PC-3 (cell line): ENCODE results near the gene TEAD4. TPM values are rescaled to one million over a fixed set of nuclear protein-coding genes. Genes with fewer than 3 reads are reported as not detected.

ENCODE experiments used
- ATAC-seq: fragments of 200-7000 bp; cut with Tn5 transposase; 2 replicates; pipeline ENCODE4 v1.9.1; 2020; ENCODE audit warnings: mild to moderate bottlenecking, moderate library complexity
- BruUV-seq: library from RNA; stranded (reverse); fragments of 400-500 nt; replicated peaks from 2 replicates; lab custom pipeline; 2021; lab: Mats Ljungman, UMichigan
- CTCF ChIA-PET: fragments of 300-600 bp; sonication (Branson Sonifier 250); formaldehyde crosslinking; loops from one replicate; lab custom pipeline; 2022; ENCODE audit warnings: antibody characterized with exemption; lab: Charles Lee
- POLR2A ChIA-PET: fragments of 300-600 bp; sonication (Branson Sonifier 250); formaldehyde crosslinking; loops from one replicate; lab custom pipeline; 2022; ENCODE audit warnings: antibody characterized with exemption; ENCODE audit not compliant: unreplicated experiment; lab: Charles Lee
- DNase-seq: peaks from one replicate; pipeline ENCODE4 v3.0.0-alpha.2; 2015
- H2AFZ ChIP-seq: fragments of 300-600 bp; sonication (generic); 2 replicates; pipeline ENCODE4 v1.6.0; 2016; ENCODE audit warnings: antibody characterized with exemption, low read length
- H3F3A ChIP-seq: fragments of 300-600 bp; sonication (generic); one replicate; pipeline ENCODE4 v1.6.0; 2017; ENCODE audit warnings: antibody characterized with exemption, low read length, control low read depth, mild to moderate bottlenecking; ENCODE audit not compliant: unreplicated experiment
- H3K27ac ChIP-seq: fragments of 300-600 bp; sonication (generic); 2 replicates; pipeline ENCODE4 v1.5.1; 2016; ENCODE audit warnings: mild to moderate bottlenecking, low read length
- H3K27me3 ChIP-seq: fragments of 300-600 bp; sonication (generic); 2 replicates; pipeline ENCODE4 v1.6.1; 2016; ENCODE audit warnings: low read length, mixed read lengths
- H3K36me3 ChIP-seq: fragments of 300-600 bp; sonication (generic); 2 replicates; pipeline ENCODE4 v1.6.1; 2016; ENCODE audit warnings: low read depth, mixed run types, low read length, mixed read lengths
- H3K4me1 ChIP-seq: fragments of 300-600 bp; sonication (generic); 2 replicates; pipeline ENCODE4 v1.5.1; 2016; ENCODE audit warnings: low read length; ENCODE audit not compliant: insufficient read depth
- H3K4me2 ChIP-seq: fragments of 300-600 bp; sonication (generic); 2 replicates; pipeline ENCODE4 v1.6.0; 2016; ENCODE audit warnings: low read length
- H3K4me3 ChIP-seq: fragments of 300-600 bp; sonication (generic); 2 replicates; pipeline ENCODE4 v1.5.1; 2016; ENCODE audit warnings: mild to moderate bottlenecking, low read length, mixed read lengths
- H3K79me2 ChIP-seq: fragments of 300-600 bp; sonication (generic); 2 replicates; pipeline ENCODE4 v1.6.1; 2017; ENCODE audit warnings: low read length, mixed read lengths
- H3K9ac ChIP-seq: fragments of 300-600 bp; sonication (generic); 2 replicates; pipeline ENCODE4 v1.6.0; 2016; ENCODE audit warnings: mild to moderate bottlenecking, low read length
- H3K9me2 ChIP-seq: fragments of 300-600 bp; sonication (generic); replicated peaks from 2 replicates; pipeline ENCODE4 v1.6.1; 2016; ENCODE audit warnings: mixed run types, low read length, mixed read lengths
- H3K9me3 ChIP-seq: fragments of 300-600 bp; sonication (generic); 2 replicates; pipeline ENCODE4 v1.6.1; 2016; ENCODE audit warnings: low read length, mixed read lengths
- H4K20me1 ChIP-seq: fragments of 300-600 bp; sonication (generic); 2 replicates; pipeline ENCODE4 v1.6.1; 2016; ENCODE audit warnings: low read length, mixed read lengths
- EZH2 ChIP-seq: fragments of 300-600 bp; sonication (generic); IDR thresholded peaks from one replicate; pipeline ENCODE4 v1.6.1; 2017; ENCODE audit warnings: antibody characterized with exemption, mild to moderate bottlenecking, low read length; ENCODE audit not compliant: unreplicated experiment
- EZH2phosphoT487 ChIP-seq: fragments of 300-600 bp; sonication (generic); IDR thresholded peaks from 2 replicates; pipeline ENCODE4 v1.6.1; 2018; ENCODE audit warnings: mild to moderate bottlenecking, antibody characterized with exemption, low read length, borderline replicate concordance
- intact Hi-C: fragments of 100-400 bp; cut with micrococcal nuclease; formaldehyde crosslinking; loops from 2 replicates; pipeline ENCODE4 v1.9.0; 2023
- total RNA-seq: library from RNA; depleted of rRNA; stranded (reverse); fragments of >200 nt; gene quantifications from 2 replicates; pipeline ENCODE4 v1.2.3, GENCODE V29; 2014
- TF ChIP-seq, protein P1 (sequence below): fragments of 300-600 bp; sonication (generic); conservative IDR thresholded peaks from 2 replicates; pipeline ENCODE4 v1.5.1; 2017; ENCODE audit warnings: antibody characterized with exemption, low read depth, mild to moderate bottlenecking, low read length

Gene TEAD4
- total RNA-seq, 1 experiment from 2014 or later = 22.3 TPM

DNA sequence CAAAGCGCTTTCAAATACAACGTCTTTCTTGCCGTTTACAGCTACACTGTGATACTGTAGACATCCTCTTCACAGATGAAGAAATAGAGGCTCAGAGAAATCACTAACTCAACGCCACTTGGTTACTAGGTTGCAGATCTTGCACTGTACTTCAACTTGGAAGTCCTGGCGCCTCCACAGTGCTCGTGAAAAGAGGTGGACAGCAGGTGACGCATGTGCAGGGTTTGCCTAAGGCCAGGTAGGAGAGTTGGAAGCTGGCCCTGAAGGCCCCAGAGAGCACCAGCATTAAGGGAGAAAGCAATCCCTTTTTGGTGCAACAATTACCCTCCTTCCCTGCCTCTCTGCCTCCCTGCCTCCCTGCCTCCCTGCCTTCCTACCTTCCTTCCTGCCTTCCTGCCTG, 95.2 kb downstream of the TEAD4 start:
- Histone ChIP-seq H3K9me2 (no peaks in the 10 kb centered on the region), H3K79me2 (no peaks in the 10 kb centered on the region), H3K27ac (no peak overlapping the region), H3K27me3 (no peaks in the 10 kb centered on the region), H3K9ac (no peak overlapping the region), H3F3A (no peaks in the 10 kb centered on the region), H4K20me1 (no peaks in the 10 kb centered on the region), H2AFZ (no peak overlapping the region), H3K4me2 (no peak overlapping the region), H3K4me3 (no peak overlapping the region), H3K36me3 (no peaks in the 10 kb centered on the region), H3K4me1 (no peaks in the 10 kb centered on the region), H3K9me3 (no peaks in the 10 kb centered on the region)
- no peak for ATAC-seq
- intact Hi-C loops = no loop called here
- DNase-seq = no peak
- no TSS peak for BruUV-seq
- POLR2A ChIA-PET = no interaction called here
- TF ChIP-seq EZH2 = no peak
- TF ChIP-seq EZH2phosphoT487 = no peak
- TF ChIP-seq, protein P1, sequence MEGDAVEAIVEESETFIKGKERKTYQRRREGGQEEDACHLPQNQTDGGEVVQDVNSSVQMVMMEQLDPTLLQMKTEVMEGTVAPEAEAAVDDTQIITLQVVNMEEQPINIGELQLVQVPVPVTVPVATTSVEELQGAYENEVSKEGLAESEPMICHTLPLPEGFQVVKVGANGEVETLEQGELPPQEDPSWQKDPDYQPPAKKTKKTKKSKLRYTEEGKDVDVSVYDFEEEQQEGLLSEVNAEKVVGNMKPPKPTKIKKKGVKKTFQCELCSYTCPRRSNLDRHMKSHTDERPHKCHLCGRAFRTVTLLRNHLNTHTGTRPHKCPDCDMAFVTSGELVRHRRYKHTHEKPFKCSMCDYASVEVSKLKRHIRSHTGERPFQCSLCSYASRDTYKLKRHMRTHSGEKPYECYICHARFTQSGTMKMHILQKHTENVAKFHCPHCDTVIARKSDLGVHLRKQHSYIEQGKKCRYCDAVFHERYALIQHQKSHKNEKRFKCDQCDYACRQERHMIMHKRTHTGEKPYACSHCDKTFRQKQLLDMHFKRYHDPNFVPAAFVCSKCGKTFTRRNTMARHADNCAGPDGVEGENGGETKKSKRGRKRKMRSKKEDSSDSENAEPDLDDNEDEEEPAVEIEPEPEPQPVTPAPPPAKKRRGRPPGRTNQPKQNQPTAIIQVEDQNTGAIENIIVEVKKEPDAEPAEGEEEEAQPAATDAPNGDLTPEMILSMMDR = no peak
- CTCF ChIA-PET = no interaction called here

DNA sequence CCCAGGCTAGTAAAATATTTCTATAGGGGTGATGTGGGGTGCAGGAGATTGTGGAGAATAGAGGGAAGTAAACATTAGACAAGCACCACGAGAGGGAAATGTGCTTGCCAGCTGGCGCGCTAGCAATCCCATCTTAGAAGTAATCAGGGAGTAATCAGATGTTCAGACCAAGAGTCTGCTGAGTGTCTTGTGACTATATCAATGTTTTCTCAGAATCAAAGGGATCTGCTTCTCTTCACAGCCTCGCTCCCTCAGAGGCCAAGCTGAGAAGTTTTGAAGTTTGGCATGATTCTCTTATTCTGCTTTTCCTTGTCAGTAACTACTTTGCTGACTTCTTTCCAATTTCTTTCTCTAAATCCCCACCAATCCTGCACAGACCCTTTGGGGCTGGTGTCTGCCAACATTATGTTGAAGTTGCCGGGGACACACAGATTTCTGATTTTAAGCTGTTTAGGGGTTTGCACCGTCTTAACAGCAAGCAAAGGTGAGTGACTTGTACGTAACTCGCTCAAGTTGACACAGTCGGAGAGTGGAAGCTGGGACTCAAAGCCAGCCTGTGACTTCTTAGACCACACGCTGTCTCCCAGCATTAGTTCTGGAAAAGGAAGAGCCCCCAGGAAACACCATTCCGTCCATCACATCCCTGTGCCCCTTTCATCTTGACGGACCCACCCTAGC, 96.0 kb downstream of the TEAD4 start:
- Histone ChIP-seq H2AFZ (no peak overlapping the region), H3K4me2 (no peak overlapping the region), H3K4me1 (no peaks in the 10 kb centered on the region), H3K79me2 (no peaks in the 10 kb centered on the region), H3K9me3 (no peaks in the 10 kb centered on the region), H3K9me2 (no peaks in the 10 kb centered on the region), H4K20me1 (no peaks in the 10 kb centered on the region), H3K4me3 (no peak overlapping the region), H3K36me3 (no peaks in the 10 kb centered on the region), H3K27me3 (no peaks in the 10 kb centered on the region), H3K27ac (no peak overlapping the region), H3F3A (no peaks in the 10 kb centered on the region), H3K9ac (no peak overlapping the region)
- TF ChIP-seq, protein P1 = no peak
- TF ChIP-seq EZH2phosphoT487 (no peak), EZH2 (no peak)
- BruUV-seq = no TSS peak
- ChIA-PET POLR2A (interaction anchor here (0.5 kb wide), 1 partner anchor 11 kb away, joined by 5 read pairs; no protein-coding TSS in a partner anchor), CTCF (no interaction called here)
- intact Hi-C loops = no loop called here
- DNase-seq (no peak), ATAC-seq (no peak)

DNA sequence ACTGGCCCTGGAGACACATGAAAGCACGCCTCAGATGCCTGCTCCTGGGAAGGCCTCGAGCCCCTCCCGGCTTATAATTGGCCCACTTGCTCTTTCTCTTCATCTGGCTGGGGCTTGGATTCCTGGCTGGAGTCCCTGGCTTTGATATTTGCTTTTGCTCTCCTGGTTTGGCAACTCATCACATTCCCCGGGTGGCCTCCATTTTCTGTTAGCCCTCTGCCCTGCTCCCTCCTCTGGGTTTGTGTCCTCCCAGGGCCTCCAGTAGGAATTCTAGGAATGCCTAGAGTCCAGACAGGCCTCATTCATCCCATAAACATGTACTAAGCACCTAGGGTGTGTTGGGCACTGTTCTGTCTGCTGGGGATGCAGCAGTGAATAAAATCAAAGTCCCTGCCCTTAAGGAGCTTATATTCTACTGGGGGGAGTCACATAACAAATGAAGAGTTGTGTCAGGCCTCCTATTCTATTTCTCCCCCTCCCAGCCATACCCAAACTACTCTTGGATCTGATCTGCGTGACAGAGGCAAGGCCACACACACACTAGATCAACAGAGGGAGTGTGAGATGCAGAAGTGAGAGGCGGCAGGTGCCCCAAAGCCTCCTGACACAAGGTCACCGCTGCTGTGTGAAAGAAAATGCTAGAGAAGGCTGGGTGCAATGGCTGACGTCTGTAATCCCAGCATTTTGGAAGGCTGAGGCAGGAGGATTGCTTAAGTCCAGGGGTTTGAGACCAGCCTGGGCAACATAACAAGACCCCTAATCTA, 96.7 kb downstream of the TEAD4 start:
- Histone ChIP-seq H3K9ac (no peak overlapping the region), H3K4me3 (no peak overlapping the region), H3K27ac (no peak overlapping the region), H3K4me2 (no peak overlapping the region), H4K20me1 (no peaks in the 10 kb centered on the region), H3K27me3 (no peaks in the 10 kb centered on the region), H3K79me2 (no peaks in the 10 kb centered on the region), H3K9me2 (no peaks in the 10 kb centered on the region), H3K4me1 (no peaks in the 10 kb centered on the region), H3F3A (no peaks in the 10 kb centered on the region), H3K36me3 (no peaks in the 10 kb centered on the region), H2AFZ (no peak overlapping the region), H3K9me3 (no peaks in the 10 kb centered on the region)
- intact Hi-C loops = no loop called here
- ChIA-PET POLR2A (interaction anchor here (0.5 kb wide), 1 partner anchor 10 kb away, joined by 5 read pairs; no protein-coding TSS in a partner anchor), CTCF (no interaction called here)
- TF ChIP-seq, protein P1 = no peak
- no peak for TF ChIP-seq EZH2phosphoT487
- TF ChIP-seq EZH2 = no peak
- ATAC-seq (no peak), DNase-seq (no peak)
- BruUV-seq = no TSS peak
